Trophoblast cell (in vitro differentiated cells and primary cell): ENCODE data around the gene UBE2L3.
"Not testable (repeated sequence)": the region's sequence is repeated elsewhere in the genome, so short reads cannot be mapped to it uniquely, and the experiment has no call there.

ENCODE experiments used
- DNase-seq, 2 donors: peaks; one replicate each; pipeline ENCODE4 v3.0.0-alpha.2; 2016
- H2AFZ ChIP-seq: 2 replicates; pipeline ENCODE4 v1.6.1; 2013; ENCODE audit warnings: low read length, moderate library complexity, mild to moderate bottlenecking; ENCODE audit not compliant: insufficient read depth, poor library complexity
- H2AK5ac ChIP-seq: 2 replicates; pipeline ENCODE4 v1.6.1; 2013; ENCODE audit warnings: mild to moderate bottlenecking, low read length
- H2BK120ac ChIP-seq: 2 replicates; pipeline ENCODE4 v1.6.1; 2013; ENCODE audit warnings: low read length, mild to moderate bottlenecking, moderate library complexity; ENCODE audit not compliant: insufficient read depth, poor library complexity
- H2BK12ac ChIP-seq: 2 replicates; pipeline ENCODE4 v1.6.1; 2013; ENCODE audit warnings: mild to moderate bottlenecking, low read length, moderate library complexity
- H2BK5ac ChIP-seq: 2 replicates; pipeline ENCODE4 v1.6.1; 2013; ENCODE audit warnings: low read length, low read depth, moderate library complexity, mild to moderate bottlenecking; ENCODE audit not compliant: poor library complexity
- H3K14ac ChIP-seq: 2 replicates; pipeline ENCODE4 v1.6.1; 2013; ENCODE audit warnings: mild to moderate bottlenecking, low read length
- H3K18ac ChIP-seq: 2 replicates; pipeline ENCODE4 v1.6.1; 2013; ENCODE audit warnings: mild to moderate bottlenecking, low read length
- H3K23ac ChIP-seq: 2 replicates; pipeline ENCODE4 v1.6.1; 2013; ENCODE audit warnings: low read length
- H3K27ac ChIP-seq: 2 replicates; pipeline ENCODE4 v1.5.1; 2013; ENCODE audit warnings: low read depth, mild to moderate bottlenecking, inconsistent platforms, low read length, moderate library complexity
- H3K27me3 ChIP-seq: 2 replicates; pipeline ENCODE4 v1.6.1; 2013; ENCODE audit warnings: inconsistent platforms, mild to moderate bottlenecking, low read length, moderate library complexity; ENCODE audit not compliant: insufficient read depth
- H3K36me3 ChIP-seq, 2 experiments: 1 replicate in 1 of 2; 2 replicates in 1 of 2; pipeline ENCODE4 v1.6.1; 2013; ENCODE audit warnings: low read length in 2 of 2, mild to moderate bottlenecking in 2 of 2, moderate library complexity in 1 of 2; ENCODE audit not compliant: insufficient read depth in 2 of 2, control insufficient read depth in 1 of 2
- H3K4ac ChIP-seq: 2 replicates; pipeline ENCODE4 v1.6.1; 2013; ENCODE audit warnings: low read depth, mild to moderate bottlenecking, low read length, moderate library complexity
- H3K4me1 ChIP-seq, 2 experiments: 1 replicate in 1 of 2; 2 replicates in 1 of 2; pipeline ENCODE4 v1.6.1; 2013; ENCODE audit warnings: low read length in 2 of 2, mild to moderate bottlenecking in 2 of 2, moderate library complexity in 1 of 2; ENCODE audit not compliant: insufficient read depth in 2 of 2, control insufficient read depth in 1 of 2
- H3K4me2 ChIP-seq: 2 replicates; pipeline ENCODE4 v1.6.1; 2013; ENCODE audit warnings: inconsistent platforms, mild to moderate bottlenecking, low read length, moderate library complexity
- H3K4me3 ChIP-seq: 2 replicates; pipeline ENCODE4 v1.5.1; 2013; ENCODE audit warnings: mild to moderate bottlenecking, low read depth, low read length, inconsistent platforms
- H3K79me1 ChIP-seq: one replicate; pipeline ENCODE4 v1.6.1; 2013; ENCODE audit warnings: low read length
- H3K79me2 ChIP-seq: 2 replicates; pipeline ENCODE4 v1.6.1; 2013; ENCODE audit warnings: low read length, mild to moderate bottlenecking; ENCODE audit not compliant: control insufficient read depth, insufficient read depth, poor library complexity
- H3K9ac ChIP-seq: 2 replicates; pipeline ENCODE4 v1.6.1; 2013; ENCODE audit warnings: mild to moderate bottlenecking, low read length
- H3K9me3 ChIP-seq: 2 replicates; pipeline ENCODE4 v1.6.1; 2013; ENCODE audit warnings: low read depth, mild to moderate bottlenecking, control low read depth, inconsistent platforms, low read length; ENCODE audit not compliant: insufficient read depth
- H4K12ac ChIP-seq: 2 replicates; pipeline ENCODE4 v1.6.1; 2013; ENCODE audit warnings: low read depth, mild to moderate bottlenecking, low read length, moderate library complexity
- H4K8ac ChIP-seq: 2 replicates; pipeline ENCODE4 v1.6.1; 2013; ENCODE audit warnings: low read depth, mild to moderate bottlenecking, low read length, moderate library complexity
- H4K91ac ChIP-seq: one replicate; pipeline ENCODE4 v1.6.1; 2013; ENCODE audit warnings: low read depth, mild to moderate bottlenecking, low read length, moderate library complexity
- WGBS: extraction: QIAGEN DNeasy Blood & Tissue Kit; methylation state at CpG from one replicate; pipeline ENCODE4 v1.1.7; 2013; ENCODE audit warnings: missing lambda C conversion rate; ENCODE audit not compliant: insufficient read length, insufficient coverage; ENCODE audit errors: extremely low coverage; 5-methylcytosine and 5-hydroxymethylcytosine counted together

Gene UBE2L3

GRCh38 chr22:21636629-21637218 lies 69.2 kb downstream of the UBE2L3 start:
- H3K23ac ChIP-seq = no peak overlapping the region

GRCh38 chr22:21637450-21637849 lies 69.9 kb downstream of the UBE2L3 start:
- H3K4me3 ChIP-seq, H3K23ac ChIP-seq, H3K4me2 ChIP-seq, H2AFZ ChIP-seq, H2AK5ac ChIP-seq, H2BK12ac ChIP-seq, H4K8ac ChIP-seq, H4K12ac ChIP-seq, H2BK120ac ChIP-seq, H3K27ac ChIP-seq, H4K91ac ChIP-seq, H3K79me1 ChIP-seq, H3K14ac ChIP-seq, H3K9me3 ChIP-seq, H3K9ac ChIP-seq, H3K27me3 ChIP-seq, H3K4me1 ChIP-seq, H2BK5ac ChIP-seq, H3K4ac ChIP-seq, H3K79me2 ChIP-seq, DNase-seq, H3K36me3 ChIP-seq, H3K18ac ChIP-seq: not testable (repeated sequence)
- WGBS = no CpG with 5 or more reads among the region's 2 CpGs

More at GRCh38 chr22:21636629-21637218, 69.2 kb downstream of the UBE2L3 start:
- H3K18ac ChIP-seq = no peak overlapping the region
- H2AFZ ChIP-seq = no peak overlapping the region
- H3K36me3 ChIP-seq = no peaks in the 10 kb centered on the region
- H3K79me1 ChIP-seq = no peaks in the 10 kb centered on the region
- WGBS = no CpG with 5 or more reads among the region's 17 CpGs
- peaks cover 5% of the 10 kb centered on the region for H3K9me3 ChIP-seq
- peaks cover 0 to 2% of the 10 kb centered on the region in 2 experiments for H3K4me1 ChIP-seq
- H3K79me2 ChIP-seq = no peaks in the 10 kb centered on the region
- no peak overlapping the region for H2BK5ac ChIP-seq
- no peak overlapping the region for H3K4me2 ChIP-seq
- H3K9ac ChIP-seq = no peak overlapping the region
- H4K91ac ChIP-seq = no peak overlapping the region
- H2BK12ac ChIP-seq = no peak overlapping the region
- no peak overlapping the region for H3K4ac ChIP-seq
- H3K27me3 ChIP-seq = no peaks in the 10 kb centered on the region
- no peak for DNase-seq
- no peak overlapping the region for H4K8ac ChIP-seq
- H2AK5ac ChIP-seq = no peak overlapping the region
- no peak overlapping the region for H4K12ac ChIP-seq
- no peak overlapping the region for H3K4me3 ChIP-seq
- H2BK120ac ChIP-seq = no peak overlapping the region
- H3K14ac ChIP-seq = no peak overlapping the region
- H3K27ac ChIP-seq = no peak overlapping the region

GRCh38 chr22:21639359-21639758 lies 71.8 kb downstream of the UBE2L3 start:
- H3K4me1 ChIP-seq = peaks cover 0 to 7% of the 10 kb centered on the region in 2 experiments

GRCh38 chr22:21640810-21641209 lies 73.3 kb downstream of the UBE2L3 start:
- Histone ChIP-seq H3K4me2 (no peak overlapping the region), H3K9ac (no peak overlapping the region), H2BK12ac (no peak overlapping the region), H3K36me3 (peaks cover 13 to 16% of the 10 kb centered on the region in 2 experiments), H3K18ac (no peak overlapping the region), H3K4me1 (peaks cover 0 to 7% of the 10 kb centered on the region in 2 experiments), H4K8ac (no peak overlapping the region), H4K12ac (no peak overlapping the region), H3K27me3 (no peaks in the 10 kb centered on the region), H3K14ac (no peak overlapping the region), H2BK5ac (no peak overlapping the region), H2AK5ac (no peak overlapping the region), H3K79me2 (peaks cover 6% of the 10 kb centered on the region), H3K27ac (no peak overlapping the region), H3K4me3 (no peak overlapping the region), H3K4ac (no peak overlapping the region), H3K79me1 (peaks cover 7% of the 10 kb centered on the region), H3K9me3 (peaks cover 3% of the 10 kb centered on the region), H2AFZ (no peak overlapping the region), H4K91ac (no peak overlapping the region), H2BK120ac (no peak overlapping the region), H3K23ac (no peak overlapping the region)
- DNase-seq = no peak
- WGBS = no CpG with 5 or more reads among the region's 5 CpGs

More at GRCh38 chr22:21639359-21639758, 71.8 kb downstream of the UBE2L3 start:
- peaks cover 8% of the 10 kb centered on the region in 2 experiments for H3K36me3 ChIP-seq
- H3K79me1 ChIP-seq = peaks cover 7% of the 10 kb centered on the region
- no peaks in the 10 kb centered on the region for H3K27me3 ChIP-seq
- H3K4me2 ChIP-seq = no peak overlapping the region
- H4K12ac ChIP-seq = no peak overlapping the region
- H2AK5ac ChIP-seq = no peak overlapping the region
- H2AFZ ChIP-seq = no peak overlapping the region
- H2BK12ac ChIP-seq = no peak overlapping the region
- peaks cover 6% of the 10 kb centered on the region for H3K79me2 ChIP-seq
- H3K23ac ChIP-seq = no peak overlapping the region
- no peak for DNase-seq
- H2BK120ac ChIP-seq = no peak overlapping the region
- H3K9me3 ChIP-seq = peaks cover 3% of the 10 kb centered on the region
- no peak overlapping the region for H3K14ac ChIP-seq
- no peak overlapping the region for H4K8ac ChIP-seq
- no peak overlapping the region for H3K27ac ChIP-seq
- no peak overlapping the region for H4K91ac ChIP-seq
- H3K18ac ChIP-seq = no peak overlapping the region
- H3K9ac ChIP-seq = no peak overlapping the region
- WGBS = no CpG with 5 or more reads among the region's 4 CpGs
- H3K4me3 ChIP-seq = no peak overlapping the region
- H2BK5ac ChIP-seq = no peak overlapping the region
- no peak overlapping the region for H3K4ac ChIP-seq
